A549 treated with DMSO at 1 μM for 4 hours (cell line): ENCODE data around the gene SNHG17. TPM values are rescaled to one million over a fixed set of nuclear protein-coding genes. Genes with fewer than 3 reads are reported as not detected.

Experiments used
- total RNA-seq: library from RNA; stranded (reverse); fragments of 200-300 nt; extraction: Qiagen RNA extraction; gene quantifications from 5 replicates; pipeline ENCODE4 v1.2.3, GENCODE V29; 2022; ENCODE audit warnings: low read depth

Gene SNHG17
- 188 to 212 TPM (median 197 TPM) in 5 replicates for total RNA-seq

GRCh38 chr20:38434770-38435554 lies at the start of gene SNHG17:
Gene SNHG17 (minus strand): TSS chr20:38435328.

DNA sequence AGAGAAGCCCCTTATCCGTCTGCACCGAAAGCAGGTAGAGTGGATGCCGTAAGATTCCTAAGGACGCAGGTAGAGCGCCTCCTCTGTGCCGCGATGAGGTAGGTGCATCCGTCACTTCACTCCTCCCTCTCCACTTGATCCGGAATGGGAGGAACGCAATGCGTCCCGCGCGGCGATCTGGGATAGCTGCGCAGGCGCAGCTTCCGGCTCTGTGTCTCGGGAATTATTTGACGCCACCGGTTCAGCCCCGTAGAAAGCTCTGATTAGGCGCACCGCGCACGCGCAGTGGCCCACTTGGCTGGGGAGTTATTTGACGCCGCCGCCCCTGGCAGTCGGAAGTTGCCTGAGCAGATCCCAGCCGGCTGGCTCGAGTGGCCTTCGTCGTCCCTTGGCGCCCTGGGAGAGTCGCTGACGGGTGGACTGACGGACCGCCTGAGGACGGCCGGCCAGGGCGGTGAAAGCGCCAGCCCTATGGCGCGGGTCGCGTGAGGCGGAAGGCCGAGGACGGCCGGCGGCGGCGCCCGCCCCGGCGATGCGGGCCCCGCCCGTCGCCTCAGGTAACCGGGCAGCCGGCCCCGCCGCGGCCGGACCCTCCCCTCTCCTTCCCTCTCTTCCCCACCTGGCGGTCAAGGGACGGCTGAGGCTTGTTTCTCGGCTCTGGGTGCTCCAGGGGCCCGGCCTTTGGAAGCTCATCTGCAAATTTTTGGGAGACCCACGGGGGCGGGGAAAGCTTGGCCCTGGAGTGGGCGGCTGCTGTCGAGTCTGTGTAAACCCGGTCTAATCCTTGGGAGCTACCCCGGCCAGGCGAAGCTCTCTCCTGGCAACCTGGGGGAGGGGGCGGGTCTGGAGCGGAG lies 37.6 kb upstream of the SNHG17 start, which contains the start of gene RALGAPB:
Gene RALGAPB, plus strand, starts transcription at position 331 of the 854 bp plus-strand sequence. CDS start 15,590 bp downstream, outside the sequence.

Other genes starting within 250 kb of the SNHG17 start
- gene KIAA1755, start 174.6 kb downstream of the SNHG17 start, total RNA-seq: 0.12 to 0.29 TPM (median 0.15 TPM) in 5 replicates
- gene BPI, start 131.2 kb downstream of the SNHG17 start, total RNA-seq: not detected in 5 replicates
- 0.79 to 1.5 TPM (median 1.3 TPM) in 5 replicates for gene LBP, start 88.8 kb downstream of the SNHG17 start, total RNA-seq
- gene RALGAPB, start 37.5 kb upstream of the SNHG17 start, total RNA-seq: 12.1 to 19.4 TPM (median 17.5 TPM) in 5 replicates
- not detected in 5 replicates for gene ADIG, start 145.9 kb upstream of the SNHG17 start, total RNA-seq
- 0.09 TPM in 1 of 5 replicates, not detected in the others for gene ARHGAP40, start 166.5 kb upstream of the SNHG17 start, total RNA-seq